HL-60/S4 (cell line): ENCODE measurements around the gene OIP5.
"Not testable (repeated sequence)": the region's sequence is repeated elsewhere in the genome, so short reads cannot be mapped to it uniquely, and the experiment has no call there.

ENCODE experiments used
- in situ Hi-C: fragments of 300-500 bp; cut with MboI; formaldehyde crosslinking; loops from 2 replicates; pipeline ENCODE4 v1.14.3; 2022; ENCODE audit warnings: low sequenced_read_pairs

OIP5 gene

GRCh38 chr15:41304149-41304770 lies 28.1 kb downstream of the OIP5 start:
- in situ Hi-C loops, result no loop called here

GRCh38 chr15:41301587-41301986 lies 30.8 kb downstream of the OIP5 start:
- in situ Hi-C loops, result no loop called here

DNA sequence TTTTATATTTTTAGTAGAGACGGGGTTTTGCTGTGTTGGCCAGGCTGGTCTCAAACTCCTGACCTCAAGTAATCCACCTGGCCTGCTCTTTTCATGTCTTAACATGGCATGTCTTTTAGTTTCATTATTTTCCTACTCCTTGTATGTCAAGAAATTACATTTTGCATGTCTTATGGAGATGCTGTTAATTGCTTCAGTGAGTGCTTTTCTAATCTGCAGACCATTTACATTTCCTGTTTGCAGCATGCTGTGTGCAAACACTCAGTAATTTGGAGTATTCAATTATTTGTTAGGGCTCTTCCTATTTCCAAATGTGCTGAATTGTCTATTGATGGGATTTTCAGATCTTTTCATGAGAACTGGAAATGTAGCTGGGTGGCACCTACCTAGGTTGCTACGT lies 31.3 kb downstream of the OIP5 start:
- in situ Hi-C loops, result not testable (repeated sequence)

GRCh38 chr15:41292521-41292920 lies 39.9 kb downstream of the OIP5 start:
- in situ Hi-C loops, result no loop called here

DNA sequence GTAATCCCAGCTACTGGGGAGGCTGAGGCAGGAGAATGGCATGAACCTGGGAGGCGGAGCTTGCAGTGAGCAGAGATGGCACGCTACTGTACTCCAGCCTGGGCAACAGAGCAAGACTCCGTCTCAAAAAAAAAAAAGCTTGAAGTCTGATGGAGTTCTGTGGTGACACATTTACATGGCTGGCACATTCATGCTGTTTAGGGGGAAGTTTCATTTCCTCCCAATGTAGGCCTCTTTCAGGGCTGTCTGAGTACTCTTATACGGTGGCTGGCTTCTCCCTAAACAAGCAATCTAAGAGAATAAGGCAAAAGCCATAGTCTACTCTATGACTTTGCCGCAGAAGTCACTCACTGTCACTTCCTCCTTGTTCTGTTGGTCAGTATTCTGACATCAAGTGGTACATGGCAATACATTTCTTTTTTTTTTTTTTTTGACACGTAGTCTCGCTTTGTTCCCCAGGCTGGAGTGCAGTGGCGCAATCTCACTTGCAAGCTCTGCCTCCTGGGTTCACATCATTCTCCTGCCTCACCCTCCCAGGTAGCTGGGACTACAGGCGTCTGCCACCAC lies 41.2 kb downstream of the OIP5 start:
- in situ Hi-C loops, result no loop called here

DNA sequence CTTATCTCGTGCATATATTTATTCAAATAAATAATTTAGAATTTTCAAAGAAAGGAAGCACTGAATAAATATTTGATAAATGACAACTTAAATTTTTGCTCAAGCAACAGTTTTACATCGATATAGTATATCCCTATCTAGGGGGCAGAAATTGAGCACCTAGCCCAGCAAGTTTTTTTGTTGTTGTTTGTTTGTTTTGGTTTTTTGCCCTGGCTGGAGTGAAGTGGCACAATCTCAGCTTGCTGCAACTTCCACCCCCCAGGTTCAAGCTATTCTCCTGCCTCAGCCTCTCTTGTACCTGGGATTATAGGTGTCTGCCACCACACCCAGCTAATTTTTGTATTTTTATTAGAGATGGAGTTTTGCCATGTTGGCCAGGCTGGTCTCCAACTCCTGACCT lies 42.4 kb downstream of the OIP5 start:
- in situ Hi-C loops, result no loop called here

DNA sequence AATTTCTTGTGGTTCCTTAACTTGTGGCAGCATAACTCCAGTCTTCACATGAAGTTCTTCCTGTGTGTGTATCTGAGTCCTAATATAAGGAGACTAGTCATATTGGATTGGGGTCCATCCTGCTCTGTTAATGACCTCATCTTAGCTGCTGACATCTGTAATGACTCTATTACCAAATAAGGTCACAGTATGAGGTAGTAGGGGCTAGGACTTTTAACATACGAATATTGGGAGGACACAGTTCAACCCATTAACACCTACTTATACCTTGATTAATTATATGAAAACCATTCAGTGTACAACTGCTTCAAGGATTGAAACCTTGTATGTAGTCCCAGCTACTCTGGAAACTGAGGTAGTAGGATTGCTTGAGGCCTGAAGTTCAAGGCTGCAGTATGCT lies 43.9 kb downstream of the OIP5 start:
- in situ Hi-C loops, result no loop called here

DNA sequence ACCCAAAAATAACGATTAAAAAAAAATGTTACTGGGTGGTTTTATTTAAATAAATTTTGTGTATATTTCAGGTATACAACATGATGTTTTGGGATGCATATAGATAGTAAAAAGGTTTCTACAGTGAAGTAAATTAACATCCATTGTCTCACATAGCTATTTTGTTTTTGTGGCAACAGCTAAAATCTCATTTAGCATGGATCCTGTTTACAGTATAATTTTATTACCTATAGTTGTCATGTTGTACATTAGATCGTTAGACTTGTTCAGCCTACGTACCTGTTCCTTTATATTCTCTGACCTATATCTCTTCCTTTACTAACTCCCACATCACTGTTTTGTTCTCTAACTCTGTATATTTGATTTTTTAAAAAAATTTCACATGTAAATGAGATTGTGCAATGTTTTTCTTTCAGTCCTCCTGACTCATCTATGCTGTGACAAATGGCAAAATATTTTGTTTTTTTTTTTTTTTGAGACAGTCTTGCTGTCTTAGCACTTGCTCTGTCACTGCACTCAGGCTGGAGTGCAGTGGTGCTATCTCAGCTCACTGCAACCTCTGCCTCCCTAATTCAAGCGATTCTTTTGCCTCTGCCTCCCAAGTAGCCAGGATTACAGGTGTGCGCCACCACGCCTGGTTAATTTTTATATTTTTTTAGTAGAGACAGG lies 45.6 kb downstream of the OIP5 start:
- in situ Hi-C loops, result no loop called here

GRCh38 chr15:41285285-41285684 lies 47.1 kb downstream of the OIP5 start:
- in situ Hi-C loops, result no loop called here

DNA sequence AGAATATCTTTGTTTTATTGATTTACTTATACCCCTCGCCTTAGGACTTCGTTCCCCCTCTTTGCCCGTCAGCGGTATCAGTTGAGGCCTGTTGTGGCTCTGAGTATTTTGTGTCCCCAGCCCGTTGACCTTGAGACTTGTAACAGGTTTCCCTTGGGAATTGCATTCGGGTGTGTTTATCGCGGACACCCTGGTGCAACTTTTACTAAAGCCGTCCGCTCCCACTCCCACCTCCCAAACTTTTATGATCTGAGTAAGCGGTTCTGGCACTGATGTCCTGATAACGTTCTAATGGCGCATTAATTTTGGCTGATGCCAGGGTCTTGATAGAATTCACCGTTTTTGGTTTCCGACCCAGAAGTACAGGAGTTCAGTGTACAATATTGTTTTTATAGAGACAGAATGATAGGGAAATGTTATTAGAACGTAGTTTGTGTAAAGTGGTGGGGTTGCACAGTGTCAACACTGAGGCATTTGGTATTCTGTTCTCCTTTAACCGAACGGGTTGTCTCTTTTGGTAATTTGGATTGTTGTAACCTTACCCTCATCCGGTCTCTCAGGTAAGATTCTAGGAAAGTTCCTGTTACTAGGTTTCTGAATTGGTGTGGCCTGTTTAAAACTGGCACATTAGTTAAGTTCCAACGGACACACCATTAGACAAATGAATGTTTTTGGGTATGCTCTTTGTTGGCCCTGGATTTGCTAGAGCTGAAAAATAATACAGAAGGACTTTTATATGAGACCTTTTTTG lies 47.8 kb downstream of the OIP5 start:
- in situ Hi-C loops, result no loop called here

DNA sequence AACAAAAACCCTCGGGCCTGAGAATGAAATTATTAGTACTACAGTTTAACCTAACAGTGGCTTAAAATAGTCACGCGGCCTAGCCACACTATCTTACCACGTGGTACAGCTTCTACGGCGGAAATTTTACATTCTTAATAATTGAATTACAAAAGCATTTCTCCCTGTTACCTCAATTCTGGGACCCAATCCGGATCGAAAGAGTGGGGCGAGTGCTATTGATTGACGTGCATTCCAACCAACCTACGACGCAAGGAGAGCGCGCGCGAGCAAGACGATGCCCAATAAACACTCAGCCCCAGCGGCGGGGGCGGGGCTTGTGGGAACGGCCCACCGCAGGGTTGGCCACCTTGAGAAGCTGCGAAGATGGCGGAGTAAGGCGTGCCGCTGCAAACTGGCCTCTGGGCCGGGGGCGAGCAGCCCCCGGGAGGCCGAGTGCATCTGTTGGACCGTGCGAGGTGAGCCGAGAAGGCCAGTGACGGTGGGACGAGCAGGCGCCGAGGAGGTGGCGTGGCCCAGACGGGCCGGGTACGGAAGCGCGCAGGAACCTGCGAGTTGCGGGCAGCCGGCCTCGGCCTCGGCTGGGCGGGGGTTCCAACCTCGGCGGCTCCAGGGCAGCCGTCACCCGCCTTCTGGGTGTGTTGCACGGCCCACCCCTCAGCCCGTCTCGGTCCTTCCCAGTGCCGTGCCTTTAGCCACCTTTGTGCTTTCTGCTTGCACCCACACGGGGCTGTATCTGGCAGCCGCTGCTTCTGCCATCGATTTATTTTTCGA lies 48.6 kb downstream of the OIP5 start:
- in situ Hi-C loops, result no loop called here

GRCh38 chr15:41282980-41283652 lies 49.3 kb downstream of the OIP5 start:
- in situ Hi-C loops, result not testable (repeated sequence)

- in situ Hi-C loops, result not testable (repeated sequence)
Measured at GRCh38 chr15:41282436-41282835, 50.0 kb downstream of the OIP5 start.

DNA sequence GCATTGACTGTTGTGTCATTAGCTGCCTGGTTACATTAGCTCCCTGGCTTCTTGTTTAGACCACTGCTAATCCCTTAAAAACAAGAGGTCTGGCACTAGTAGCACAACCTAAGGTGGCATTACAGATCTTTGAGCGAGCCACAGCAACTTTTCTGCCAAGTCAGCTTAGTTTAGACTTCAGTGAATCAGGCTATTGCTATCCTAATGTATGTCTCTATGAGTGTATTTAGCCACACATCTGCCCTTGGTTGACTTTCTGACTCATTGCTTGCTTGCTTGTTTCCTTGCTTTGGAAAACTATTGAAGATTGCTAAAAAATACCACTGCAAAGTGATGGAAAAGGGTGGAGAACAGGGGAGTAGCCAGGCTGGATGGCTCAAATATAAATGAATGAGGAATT lies 51.2 kb downstream of the OIP5 start:
- in situ Hi-C loops, result no loop called here

GRCh38 chr15:41279535-41280283 lies 52.7 kb downstream of the OIP5 start:
- in situ Hi-C loops, result no loop called here

DNA sequence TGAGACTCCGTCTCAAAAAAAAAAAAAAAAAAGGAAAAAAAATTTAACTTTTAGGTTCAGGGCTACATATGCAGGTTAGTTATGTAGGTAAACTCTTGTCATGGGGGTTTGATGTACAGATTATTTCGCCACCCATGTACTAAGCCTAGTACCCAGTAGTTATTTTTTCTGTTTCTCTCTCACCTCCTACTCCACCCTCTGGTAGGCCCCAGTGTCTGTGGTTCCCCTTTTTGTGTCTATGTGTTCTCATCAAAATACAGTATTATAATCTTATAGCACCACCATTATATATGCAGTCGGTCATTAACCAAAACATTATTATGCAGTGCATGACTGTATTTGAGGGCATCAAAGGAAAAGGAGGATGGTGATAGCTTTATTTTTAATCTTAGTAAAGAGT lies 54.1 kb downstream of the OIP5 start:
- in situ Hi-C loops, result no loop called here

DNA sequence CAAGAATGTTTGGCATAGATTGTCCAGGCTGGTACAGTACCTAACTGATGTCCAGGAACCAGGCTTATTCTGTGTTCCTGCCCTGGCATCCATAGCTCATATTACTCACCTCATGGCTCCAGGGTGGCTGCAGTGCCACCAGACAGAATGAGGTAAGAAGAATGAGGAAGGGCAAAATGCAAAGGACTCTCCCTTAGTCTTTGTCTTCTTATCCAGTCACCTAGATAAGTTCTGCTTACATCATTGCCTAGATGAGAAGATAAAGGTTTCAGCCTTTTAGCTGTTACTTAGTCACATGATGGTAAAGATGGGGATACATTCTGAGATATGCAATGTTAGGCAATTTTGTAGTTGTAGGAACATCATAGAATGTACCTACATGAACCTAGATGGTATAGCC lies 55.6 kb downstream of the OIP5 start:
- in situ Hi-C loops, result no loop called here

- in situ Hi-C loops, result no loop called here
Measured at GRCh38 chr15:41269887-41270286, 62.5 kb downstream of the OIP5 start.

DNA sequence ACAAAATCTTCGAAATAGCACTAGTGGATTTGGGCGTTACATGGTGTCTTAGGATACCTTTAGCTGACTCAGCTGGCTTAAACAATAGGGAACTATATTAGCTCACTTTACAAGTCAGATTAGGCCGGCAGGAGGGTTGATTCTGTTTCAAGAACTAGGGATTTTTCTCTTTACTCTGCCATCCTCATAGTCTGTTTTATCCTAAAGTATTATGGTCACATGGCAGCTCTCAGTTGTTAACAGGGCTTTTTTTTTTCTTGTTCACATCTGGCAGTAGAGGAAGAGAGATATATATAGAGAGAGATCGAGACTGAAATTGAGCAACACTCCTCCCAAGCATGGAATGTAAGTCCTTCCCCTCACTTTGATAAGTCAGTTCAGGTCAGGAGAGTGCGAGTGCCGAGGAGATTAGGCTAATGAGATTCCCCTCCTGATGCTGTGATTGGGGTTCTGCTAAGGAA lies 68.5 kb downstream of the OIP5 start:
- in situ Hi-C loops, result no loop called here

- in situ Hi-C loops, result no loop called here
Measured at GRCh38 chr15:41262571-41262970, 69.8 kb downstream of the OIP5 start.
